Panc1 (cell line): ENCODE measurements around the gene ENHO.

Experiments
- POLR2AphosphoS5 ChIP-seq: IDR thresholded peaks from 2 replicates; pipeline ENCODE4 v1.6.1; 2012; ENCODE audit warnings: mild to moderate bottlenecking, low read depth, low read length, moderate library complexity
- REST ChIP-seq, 2 experiments: IDR thresholded peaks; 2 replicates each; pipeline ENCODE4 v1.6.1; 2011 to 2012; ENCODE audit warnings: low read depth in 2 of 2, control low read depth in 1 of 2, low read length in 1 of 2, mild to moderate bottlenecking in 1 of 2, moderate library complexity in 1 of 2; ENCODE audit not compliant: insufficient read depth in 1 of 2
- SIN3A ChIP-seq: IDR thresholded peaks from 2 replicates; pipeline ENCODE4 v1.6.1; 2012; ENCODE audit warnings: low read depth, mild to moderate bottlenecking, low read length, moderate library complexity, borderline replicate concordance; ENCODE audit not compliant: insufficient read depth
- TF ChIP-seq, protein P1 (sequence below): fragments of 450-650 bp; IDR thresholded peaks from 2 replicates; pipeline ENCODE4 v1.5.1; 2017; ENCODE audit warnings: mild to moderate bottlenecking

- TF ChIP-seq, protein P1, sequence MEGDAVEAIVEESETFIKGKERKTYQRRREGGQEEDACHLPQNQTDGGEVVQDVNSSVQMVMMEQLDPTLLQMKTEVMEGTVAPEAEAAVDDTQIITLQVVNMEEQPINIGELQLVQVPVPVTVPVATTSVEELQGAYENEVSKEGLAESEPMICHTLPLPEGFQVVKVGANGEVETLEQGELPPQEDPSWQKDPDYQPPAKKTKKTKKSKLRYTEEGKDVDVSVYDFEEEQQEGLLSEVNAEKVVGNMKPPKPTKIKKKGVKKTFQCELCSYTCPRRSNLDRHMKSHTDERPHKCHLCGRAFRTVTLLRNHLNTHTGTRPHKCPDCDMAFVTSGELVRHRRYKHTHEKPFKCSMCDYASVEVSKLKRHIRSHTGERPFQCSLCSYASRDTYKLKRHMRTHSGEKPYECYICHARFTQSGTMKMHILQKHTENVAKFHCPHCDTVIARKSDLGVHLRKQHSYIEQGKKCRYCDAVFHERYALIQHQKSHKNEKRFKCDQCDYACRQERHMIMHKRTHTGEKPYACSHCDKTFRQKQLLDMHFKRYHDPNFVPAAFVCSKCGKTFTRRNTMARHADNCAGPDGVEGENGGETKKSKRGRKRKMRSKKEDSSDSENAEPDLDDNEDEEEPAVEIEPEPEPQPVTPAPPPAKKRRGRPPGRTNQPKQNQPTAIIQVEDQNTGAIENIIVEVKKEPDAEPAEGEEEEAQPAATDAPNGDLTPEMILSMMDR: no peak
- no peak for TF ChIP-seq SIN3A
- no peak for TF ChIP-seq POLR2AphosphoS5
- no peak for TF ChIP-seq REST (IDR thresholded peaks at IDR 0.05; ENCODE audit: insufficient read depth in 1 of 2, low read depth in 2 of 2, low read length in 1 of 2)
These were observed 8.4 kb downstream of the ENHO start for GRCh38 chr9:34514401-34514800.
